HuH-7 (cell line): ENCODE results near the gene APP.
"Not testable (repeated sequence)": the region's sequence is repeated elsewhere in the genome, so short reads cannot be mapped to it uniquely, and the experiment has no call there.

ENCODE experiments used
- DNase-seq: peaks from one replicate; pipeline ENCODE4 v3.0.0; 2011; ENCODE audit warnings: low spot score

Gene APP

DNA sequence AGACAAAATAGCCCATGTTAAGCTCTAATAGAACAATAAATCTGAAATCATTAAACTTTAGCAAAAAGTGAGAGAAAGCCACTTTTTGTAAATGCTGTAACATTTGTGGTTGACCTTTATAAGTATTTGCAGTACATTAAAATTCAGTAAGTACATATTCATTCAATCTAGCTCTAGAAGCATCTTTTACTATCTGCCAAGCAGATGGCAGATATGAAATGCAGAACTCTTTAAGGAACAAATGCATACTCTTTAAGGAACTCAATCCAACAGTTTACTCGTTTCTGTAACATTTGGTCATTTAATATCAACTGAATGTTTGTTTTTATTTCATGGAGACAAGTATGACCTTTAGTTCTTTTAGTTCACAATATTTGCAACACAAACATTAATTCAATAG lies 150.1 kb downstream of the APP start:
- no peak for DNase-seq

- no peak for DNase-seq
These were observed 150.5 kb downstream of the APP start for GRCh38 chr21:26020081-26020480.

DNA sequence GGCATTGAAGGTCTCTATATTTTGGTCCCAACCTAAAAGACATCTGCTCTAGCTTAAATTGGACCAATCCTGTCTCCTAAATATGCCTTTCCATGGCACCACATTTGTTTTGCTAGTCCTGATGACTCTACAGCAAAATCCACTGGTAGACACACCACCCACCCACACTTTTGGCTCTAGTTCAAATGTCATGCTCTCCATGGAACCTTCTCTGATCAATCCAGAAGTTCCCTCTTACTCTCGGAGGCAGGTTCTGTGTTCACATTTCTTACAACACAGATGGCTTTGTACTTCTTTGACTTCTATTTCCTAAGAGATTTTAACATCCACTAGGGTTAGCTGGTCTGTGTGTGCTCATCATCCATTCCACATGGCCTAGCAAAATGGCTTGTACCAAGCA lies 151.3 kb downstream of the APP start:
- DNase-seq: no peak

DNA sequence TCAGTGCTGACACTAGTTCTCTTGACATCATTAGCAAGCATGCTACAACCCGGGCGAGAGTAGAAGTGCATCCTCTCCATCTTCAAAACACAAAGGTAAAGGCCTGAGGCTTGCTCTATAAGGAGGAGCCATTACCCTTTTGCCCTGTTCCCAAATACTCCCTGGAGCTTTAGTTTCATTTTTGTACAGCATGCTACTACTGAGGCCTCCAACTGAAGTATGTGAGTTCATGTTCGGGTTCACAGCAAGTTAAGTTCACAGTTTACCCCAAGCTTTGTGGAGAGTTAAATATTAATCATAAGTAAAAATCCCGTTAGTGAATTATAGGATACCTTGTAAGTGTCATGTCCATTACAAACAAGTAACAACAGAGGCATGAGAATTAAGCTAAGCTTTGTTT lies 156.6 kb downstream of the APP start:
- no peak for DNase-seq

DNA sequence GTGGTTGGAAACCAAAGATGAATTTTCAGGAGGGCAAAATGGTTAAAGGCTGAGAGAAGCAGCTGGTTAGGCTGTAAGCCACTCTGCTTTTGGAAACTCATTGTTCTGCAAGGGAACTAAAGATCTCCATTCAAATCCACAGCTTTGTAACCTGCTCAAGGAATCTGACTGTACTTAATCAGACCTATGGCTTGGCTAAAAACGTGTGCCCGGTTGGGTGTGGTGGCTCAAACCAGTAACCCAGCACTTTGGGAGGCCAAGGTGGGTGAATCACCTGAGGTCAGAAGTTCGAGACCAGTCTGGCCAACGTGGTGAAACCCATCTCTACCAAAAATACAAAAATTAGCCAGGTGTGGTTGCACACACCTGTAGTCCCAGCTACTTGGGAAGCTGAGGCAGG lies 158.1 kb downstream of the APP start:
- DNase-seq: not testable (repeated sequence)

- no peak for DNase-seq
These were observed 159.2 kb downstream of the APP start for GRCh38 chr21:26011292-26011940.

GRCh38 chr21:26007951-26008498 lies 162.5 kb downstream of the APP start:
- DNase-seq: no peak

DNA sequence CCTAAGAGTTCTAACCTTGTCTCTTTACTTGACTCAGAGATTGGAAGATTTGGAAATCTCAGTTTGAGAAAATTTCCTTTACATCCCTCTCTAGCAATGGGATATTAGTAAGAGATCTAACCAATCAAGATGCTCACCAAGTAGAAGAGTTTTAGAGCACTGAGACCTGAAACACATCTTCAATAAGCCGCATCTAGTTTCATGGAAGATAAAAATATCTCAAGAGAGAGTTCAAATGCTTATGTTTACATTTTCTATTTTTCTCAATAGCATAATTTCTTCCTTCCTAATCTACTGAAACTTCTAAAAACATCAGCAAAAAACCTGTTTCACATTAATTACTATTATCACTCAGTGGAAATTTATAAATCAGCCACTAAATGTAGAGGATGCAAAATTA lies 165.1 kb downstream of the APP start:
- DNase-seq: no peak

DNA sequence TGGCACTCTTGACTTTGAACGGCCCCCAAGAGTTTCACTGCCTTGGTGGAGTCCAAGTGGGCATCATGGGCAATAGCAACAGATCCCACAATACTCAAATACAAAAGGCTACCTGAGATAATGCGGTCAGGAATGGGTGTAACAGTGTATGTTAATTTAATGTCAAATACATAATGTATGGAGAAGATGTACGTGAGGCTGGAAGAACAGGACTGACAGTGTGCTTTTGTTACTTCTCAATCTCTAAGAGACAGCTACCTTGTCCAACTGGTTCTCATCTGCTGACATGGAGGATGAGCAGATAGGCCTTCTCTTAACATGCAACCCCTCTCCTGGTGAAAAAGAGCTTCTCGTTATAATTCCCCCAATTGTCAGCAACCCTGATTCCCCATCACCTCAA lies 167.2 kb downstream of the APP start:
- DNase-seq: no peak

GRCh38 chr21:26001356-26001755 lies 169.2 kb downstream of the APP start:
- DNase-seq: no peak

- no peak for DNase-seq
These were observed 170.5 kb downstream of the APP start for GRCh38 chr21:25999921-26000582.

DNA sequence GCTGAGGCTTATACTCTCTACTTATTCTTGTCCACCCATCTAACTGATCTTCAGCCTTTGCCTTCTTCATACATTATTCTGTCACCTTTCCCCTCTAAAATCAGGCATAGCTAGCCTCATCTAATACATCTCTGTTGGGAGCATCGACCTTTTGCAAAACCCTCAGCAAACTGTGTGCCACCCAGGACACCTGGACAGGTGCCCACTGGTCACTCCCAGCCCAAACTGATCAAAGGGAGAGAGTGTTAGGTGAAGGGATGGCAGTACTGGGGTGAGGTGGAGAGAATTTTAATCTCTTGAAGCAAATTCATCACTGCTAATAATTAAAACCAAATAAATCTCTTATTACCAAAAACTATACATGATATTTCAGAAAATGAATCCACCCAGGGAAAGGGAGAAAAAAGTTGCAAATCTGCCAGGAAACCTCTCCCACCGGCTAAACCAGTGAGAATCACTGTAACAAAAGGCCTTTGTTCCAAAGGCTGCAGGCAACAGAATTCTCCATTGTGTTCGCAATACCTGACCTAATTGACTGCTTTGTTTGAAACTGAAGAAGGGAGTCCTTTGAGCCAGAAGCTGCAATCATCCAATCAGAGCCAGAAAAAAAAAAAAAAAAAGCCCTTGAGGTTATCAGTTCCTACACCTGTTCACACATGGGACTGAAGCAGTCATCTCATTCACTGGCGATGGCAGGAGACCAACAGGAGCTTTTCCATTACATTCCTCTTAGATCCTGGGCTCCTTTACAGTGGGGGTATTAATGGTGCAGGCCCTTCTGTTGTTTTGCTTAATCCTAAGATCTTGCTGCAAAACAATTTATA lies 172.6 kb downstream of the APP start:
- peak; percentile 23 for DNase-seq

GRCh38 chr21:25995278-25995677 lies 175.3 kb downstream of the APP start:
- no peak for DNase-seq

DNA sequence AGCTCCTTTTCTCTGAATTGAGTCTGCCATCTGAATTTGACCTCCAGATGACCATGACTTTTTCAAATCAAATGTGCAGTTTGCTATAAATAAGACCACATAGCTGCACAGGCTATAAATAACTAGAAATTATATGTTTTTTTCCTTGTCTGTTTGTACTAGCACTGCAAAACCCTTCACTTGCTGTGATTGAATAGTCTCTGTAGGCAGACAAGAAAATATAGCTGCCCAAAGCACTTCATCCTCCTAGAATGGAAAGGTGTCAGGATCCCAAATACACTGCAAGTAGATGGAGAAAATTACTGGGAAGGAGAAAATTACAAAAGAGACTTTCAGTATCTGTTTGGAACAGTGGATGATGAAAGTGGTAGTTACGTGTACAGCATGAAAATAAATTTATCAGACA lies 175.8 kb downstream of the APP start:
- no peak for DNase-seq

GRCh38 chr21:25988738-25989137 lies 181.8 kb downstream of the APP start:
- no peak for DNase-seq

DNA sequence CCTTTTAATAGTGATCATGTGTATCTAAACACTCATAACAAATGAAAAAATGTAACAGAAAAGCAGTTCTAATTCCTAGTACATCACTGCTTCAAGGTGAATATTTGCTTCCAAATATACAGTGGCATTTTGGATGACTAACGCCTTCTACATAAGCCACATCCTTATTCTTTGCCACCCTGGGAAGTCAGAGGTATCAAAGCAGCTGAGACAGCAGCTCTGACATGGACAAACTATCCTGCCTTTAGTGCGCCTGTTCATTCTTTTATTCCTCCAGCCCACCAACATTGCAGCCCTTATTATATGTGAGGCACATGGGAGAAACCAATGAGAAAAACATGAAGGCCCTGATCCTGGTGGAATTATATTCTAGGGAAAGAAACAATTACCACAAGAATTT lies 183.0 kb downstream of the APP start:
- no peak for DNase-seq

DNA sequence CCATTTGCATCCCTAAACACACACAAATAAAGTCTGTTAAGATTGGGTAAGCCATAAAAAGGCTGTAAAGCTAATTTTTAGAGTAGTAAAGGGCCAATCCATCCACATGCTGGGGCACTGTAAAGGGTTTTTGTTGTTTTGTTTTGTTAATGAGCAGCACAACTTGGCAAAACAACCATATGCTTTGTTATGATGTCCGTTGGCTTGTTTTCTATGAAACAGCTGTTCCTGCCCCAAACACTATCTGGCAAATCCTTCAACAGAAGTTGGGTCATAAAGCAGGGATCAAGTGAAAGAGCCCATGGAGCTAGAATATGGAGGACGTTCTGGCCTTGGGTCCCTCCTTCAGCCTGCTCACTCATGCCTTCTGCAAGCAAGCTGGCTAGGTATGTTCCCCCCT lies 183.6 kb downstream of the APP start:
- DNase-seq: no peak

GRCh38 chr21:25985990-25986389 lies 184.6 kb downstream of the APP start:
- no peak for DNase-seq

- DNase-seq: no peak
These were observed 186.0 kb downstream of the APP start for GRCh38 chr21:25984538-25984937.

DNA sequence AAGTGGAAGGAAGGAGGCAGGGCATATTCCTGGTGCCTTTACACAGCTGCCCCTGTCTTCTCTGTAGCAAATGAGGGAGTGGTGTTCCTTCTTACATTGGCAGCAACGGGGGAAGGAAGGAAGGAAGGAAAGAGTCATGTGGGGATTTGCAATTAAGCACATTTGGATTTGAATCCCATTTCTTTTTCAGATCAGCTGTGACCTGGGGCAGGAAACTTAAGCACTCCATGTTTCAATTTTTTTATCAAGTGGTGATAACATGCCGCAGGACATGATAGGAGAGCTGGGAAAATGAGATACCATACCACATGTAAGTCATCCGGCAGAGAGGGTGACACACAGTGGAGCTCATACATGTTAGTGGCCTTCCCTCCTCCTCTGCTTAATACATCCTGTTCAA lies 186.8 kb downstream of the APP start:
- DNase-seq: no peak

DNA sequence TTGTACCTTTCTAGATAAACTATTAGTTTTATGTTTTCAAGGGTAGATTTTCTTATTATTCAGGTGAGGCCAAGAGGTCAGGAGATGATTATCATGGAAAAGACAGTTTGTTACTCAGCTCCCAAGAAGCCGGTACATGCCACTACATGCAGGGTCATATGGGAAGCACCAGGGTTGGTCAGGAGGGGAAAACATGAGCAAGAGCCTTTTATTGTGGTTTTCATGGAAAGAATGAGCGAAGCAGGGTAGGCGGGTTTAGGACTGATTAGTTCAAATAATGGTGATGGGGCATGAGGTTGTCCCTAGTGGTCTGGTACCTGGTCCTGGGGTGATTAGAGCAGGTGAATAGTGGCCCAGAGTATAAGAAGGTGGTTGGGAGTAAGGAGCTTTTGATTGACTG lies 189.9 kb downstream of the APP start:
- DNase-seq: no peak

DNA sequence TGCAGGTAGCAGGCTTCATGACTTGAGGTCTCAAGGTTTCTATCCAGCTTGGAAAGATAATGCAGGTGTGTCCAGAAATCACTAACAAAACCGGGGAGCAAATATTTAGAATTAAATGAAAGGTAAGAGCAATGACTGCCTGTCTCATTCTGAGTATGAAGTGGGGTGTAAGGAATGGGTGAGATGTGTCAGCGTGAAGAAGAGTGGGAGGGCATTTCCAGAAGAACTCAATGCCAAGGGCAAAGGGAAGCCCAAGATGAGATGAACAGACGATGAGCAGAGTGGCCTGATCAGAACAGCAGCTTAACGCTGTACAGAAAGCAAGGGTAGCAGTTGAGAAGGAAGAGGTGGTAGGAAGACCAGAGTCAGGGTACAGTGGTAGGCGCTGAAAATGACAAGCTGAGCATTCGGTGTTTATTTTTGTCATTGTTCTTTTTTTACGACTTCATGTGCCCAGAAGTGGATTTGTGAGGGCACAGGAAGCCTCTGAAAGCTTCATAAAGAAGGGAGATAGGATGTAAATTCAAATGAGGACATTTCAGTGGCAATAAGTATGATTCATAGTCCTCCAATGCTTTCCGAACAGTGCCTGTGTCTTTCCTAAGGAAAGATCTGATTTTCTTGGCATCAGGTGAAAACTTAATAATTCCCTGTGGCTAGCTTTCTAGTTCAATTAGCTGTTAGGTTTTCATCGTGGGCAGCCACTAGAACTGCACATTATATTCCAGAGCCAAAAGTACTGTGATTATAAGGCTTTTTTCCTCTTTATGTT lies 190.5 kb downstream of the APP start:
- no peak for DNase-seq
